Measurements from ENCODE around the gene CTTN. TPM values are rescaled to one million over a fixed set of nuclear protein-coding genes. Genes with fewer than 3 reads are reported as not detected.
A peak's percentile ranks its signal among the peaks of the same experiment; 100 is the strongest.

Gene CTTN
- total and polyA plus RNA-seq, 2 of the 8 experiments (the other 6 are each of a cell fraction or from before 2014, with no cell fraction given): 84.6 to 216 TPM

GRCh38 chr11:70477176-70477575 lies 78.8 kb downstream of the CTTN start:
- no peak overlapping the region for H2BK5ac ChIP-seq (ENCODE audit: low read depth, low read length)
- no peak overlapping the region for H3K14ac ChIP-seq (ENCODE audit: insufficient read length)
- DNase-seq (ENCODE audit: low read depth in 1 of 2, low spot score in 2 of 2) (no peak), FAIRE-seq (no peak)
- no peak overlapping the region for H3K9ac ChIP-seq (replicated peaks in 1 of 4; ENCODE audit: extremely low read depth in 1 of 4, low read depth in 3 of 4, low read length in 3 of 4)
- H3K4me1 ChIP-seq (replicated peaks in 1 of 4; ENCODE audit: control insufficient read depth in 3 of 4, insufficient read depth in 4 of 4, low read length in 3 of 4): no peaks in the 10 kb centered on the region; a peak in 1 of 7 replicates
- no peak overlapping the region for H2AFZ ChIP-seq (ENCODE audit: low read length)
- H3K27ac ChIP-seq (ENCODE audit: low read depth, low read length): no peak overlapping the region
- no peak overlapping the region for H2BK12ac ChIP-seq (ENCODE audit: low read depth, low read length)
- CTCF ChIA-PET (ENCODE audit: partially characterized antibody): interaction anchor here (0.6 to 1.8 kb wide), 6 partner anchors 9 to 295 kb away, joined by 3 to 8 read pairs (median 4); no protein-coding TSS in a partner anchor
- peak overlapping the region; percentile 57; the same call in 1 of the 2 replicates for H4K8ac ChIP-seq (ENCODE audit: extremely low read depth, insufficient read depth, low read length)
- no peaks in the 10 kb centered on the region for H4K20me1 ChIP-seq (replicated peaks in 1 of 2; ENCODE audit: control insufficient read depth in 1 of 2, insufficient read depth in 2 of 2, low read length in 2 of 2)
- no peak overlapping the region for H3K4ac ChIP-seq (replicated peaks; ENCODE audit: insufficient read length, low read depth, low read length)
- H2AK5ac ChIP-seq (ENCODE audit: low read depth, low read length): no peak overlapping the region
- no peaks in the 10 kb centered on the region for H3K23me2 ChIP-seq (ENCODE audit: low read depth, low read length)
- H3K4me2 ChIP-seq (ENCODE audit: insufficient read depth in 1 of 2, low read depth in 2 of 2, low read length in 2 of 2): no peak overlapping the region
- no peak overlapping the region for H3K18ac ChIP-seq (ENCODE audit: extremely low read depth, low read length)
- H2BK20ac ChIP-seq (ENCODE audit: low read length): no peak overlapping the region
- no peaks in the 10 kb centered on the region for H3K79me2 ChIP-seq (ENCODE audit: control insufficient read depth in 1 of 2, insufficient read depth in 2 of 2, low read length in 2 of 2)
- H4K5ac ChIP-seq (ENCODE audit: insufficient read length, low read depth, low read length): no peak overlapping the region
- no peak overlapping the region for H2BK120ac ChIP-seq (replicated peaks; ENCODE audit: low read depth, low read length)
- H3K79me1 ChIP-seq (ENCODE audit: low read depth, low read length): no peaks in the 10 kb centered on the region
- H4K91ac ChIP-seq (replicated peaks; ENCODE audit: insufficient read length, low read length): no peak overlapping the region
- H3K4me3 ChIP-seq (ENCODE audit: extremely low read depth in 1 of 4, insufficient read depth in 2 of 4, low read depth in 3 of 4, low read length in 4 of 4): no peak overlapping the region
- H3K36me3 ChIP-seq (ENCODE audit: control insufficient read depth in 2 of 4, insufficient read depth in 4 of 4, low read length in 3 of 4): no peaks in the 10 kb centered on the region; a peak in 2 of 8 replicates
- H3K27me3 ChIP-seq (replicated peaks in 1 of 4; ENCODE audit: control insufficient read depth in 3 of 4, extremely low read depth in 1 of 4, insufficient read depth in 3 of 4, low read length in 3 of 4): no peaks in the 10 kb centered on the region
- POLR2A ChIA-PET (ENCODE audit: partially characterized antibody): interaction anchor here (0.6 kb wide), 1 partner anchor 444 kb away, joined by 3 read pairs; no protein-coding TSS in a partner anchor
- H3K56ac ChIP-seq (replicated peaks; ENCODE audit: insufficient read length, low read depth, low read length): no peak overlapping the region
- H3K23ac ChIP-seq (ENCODE audit: insufficient read length): no peak overlapping the region
- H3K9me3 ChIP-seq (ENCODE audit: insufficient read depth in 2 of 2, low read depth in 1 of 2, low read length in 1 of 2): no peaks in the 10 kb centered on the region
- no peak overlapping the region for H2BK15ac ChIP-seq (ENCODE audit: low read length)
- 95% methylated on average over 6 of the region's 6 CpGs; no CpG with 5 or more reads in 1 of the 2 experiments for WGBS, 2 experiments (ENCODE audit: extremely low coverage in 1 of 2, insufficient coverage in 1 of 2, insufficient read length in 1 of 2, insufficient replicate concordance in 2 of 2, low coverage in 1 of 2, low lambda C conversion rate in 2 of 2, missing lambda C conversion rate in 1 of 2)
- TF ChIP-seq BACH1 (IDR thresholded peaks at IDR 0.05; ENCODE audit: low read length): no peak

All from H1 (cell line).